ENCODE measurements around the gene GALNT3.

GALNT3 gene

GRCh38 chr2:165725421-165725820 is 68.6 kb downstream of the GALNT3 start:
- DNase-seq (ENCODE audit: low spot score): no peak

- DNase-seq (ENCODE audit: low spot score): no peak
These were observed 73.5 kb downstream of the GALNT3 start for GRCh38 chr2:165720511-165720910.

GRCh38 chr2:165718610-165719210 is 75.3 kb downstream of the GALNT3 start:
- DNase-seq (ENCODE audit: low spot score): no peak

GRCh38 chr2:165716091-165716490 is 78.0 kb downstream of the GALNT3 start:
- DNase-seq (ENCODE audit: low spot score): no peak

GRCh38 chr2:165706960-165707487 is 87.0 kb downstream of the GALNT3 start:
- DNase-seq (ENCODE audit: low spot score): no peak

- DNase-seq (ENCODE audit: low spot score): no peak
These were observed 92.9 kb downstream of the GALNT3 start for GRCh38 chr2:165701147-165701546.

GRCh38 chr2:165700531-165700930 is 93.5 kb downstream of the GALNT3 start:
- no peak for DNase-seq (ENCODE audit: low spot score)

GRCh38 chr2:165699946-165700345 is 94.1 kb downstream of the GALNT3 start:
- no peak for DNase-seq (ENCODE audit: low spot score)

- no peak for DNase-seq (ENCODE audit: low spot score)
These were observed 95.6 kb downstream of the GALNT3 start for GRCh38 chr2:165698444-165698884.

- no peak for DNase-seq (ENCODE audit: low spot score)
These were observed 96.2 kb downstream of the GALNT3 start for GRCh38 chr2:165697748-165698443.

All from CD4-positive, alpha-beta T cell treated with Interleukin-15 for 4 hours (primary cell).